GM18508 (cell line): ENCODE results near the gene LTBP2.

Source experiments
- ATAC-seq: cut with Tn5 transposase; IDR thresholded peaks from one replicate; pipeline ENCODE4 v1.9.1; 2021; ENCODE audit warnings: moderate number of reproducible peaks; ENCODE audit not compliant: insufficient read depth, unreplicated experiment

The LTBP2 gene

DNA sequence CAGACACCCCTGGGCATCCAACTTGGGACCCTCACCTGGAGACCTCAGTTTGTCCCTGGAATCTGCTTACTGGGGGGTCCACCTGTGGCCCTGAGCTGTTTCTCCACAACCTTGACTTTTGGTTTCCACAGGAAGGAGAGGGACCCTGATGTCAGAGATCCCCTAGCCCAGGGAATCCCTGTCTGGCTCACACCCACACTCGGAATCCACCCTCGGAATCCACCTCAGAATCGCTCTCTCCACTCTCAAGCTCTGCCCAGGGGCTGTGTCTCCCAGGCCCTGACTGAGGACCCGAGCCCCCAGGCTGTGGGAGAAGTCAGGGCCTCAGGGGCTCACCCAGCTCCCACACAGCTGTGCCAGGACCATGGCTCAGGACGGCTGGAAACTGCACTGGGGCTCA lies 17.4 kb downstream of the LTBP2 start:
- no peak for ATAC-seq

DNA sequence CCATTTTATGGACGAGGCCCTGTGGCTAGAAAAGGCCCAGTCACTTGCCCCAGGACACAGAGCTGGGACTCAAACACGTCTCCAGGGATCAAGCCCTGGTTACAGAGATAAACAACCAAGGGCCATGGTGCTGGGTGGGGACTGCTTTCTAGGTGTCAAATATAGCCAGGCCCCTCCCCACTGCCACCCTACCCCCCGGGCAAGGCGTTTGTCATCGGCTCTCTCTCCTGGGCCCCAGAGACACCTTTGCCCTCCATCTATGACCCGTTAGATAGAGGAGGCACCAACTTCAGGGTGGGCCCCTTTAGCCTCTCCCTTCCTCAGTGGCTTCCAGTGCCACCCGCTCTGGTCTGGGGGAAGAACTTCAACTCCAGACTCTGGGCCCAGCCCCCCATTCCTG lies 18.0 kb downstream of the LTBP2 start:
- no peak for ATAC-seq

DNA sequence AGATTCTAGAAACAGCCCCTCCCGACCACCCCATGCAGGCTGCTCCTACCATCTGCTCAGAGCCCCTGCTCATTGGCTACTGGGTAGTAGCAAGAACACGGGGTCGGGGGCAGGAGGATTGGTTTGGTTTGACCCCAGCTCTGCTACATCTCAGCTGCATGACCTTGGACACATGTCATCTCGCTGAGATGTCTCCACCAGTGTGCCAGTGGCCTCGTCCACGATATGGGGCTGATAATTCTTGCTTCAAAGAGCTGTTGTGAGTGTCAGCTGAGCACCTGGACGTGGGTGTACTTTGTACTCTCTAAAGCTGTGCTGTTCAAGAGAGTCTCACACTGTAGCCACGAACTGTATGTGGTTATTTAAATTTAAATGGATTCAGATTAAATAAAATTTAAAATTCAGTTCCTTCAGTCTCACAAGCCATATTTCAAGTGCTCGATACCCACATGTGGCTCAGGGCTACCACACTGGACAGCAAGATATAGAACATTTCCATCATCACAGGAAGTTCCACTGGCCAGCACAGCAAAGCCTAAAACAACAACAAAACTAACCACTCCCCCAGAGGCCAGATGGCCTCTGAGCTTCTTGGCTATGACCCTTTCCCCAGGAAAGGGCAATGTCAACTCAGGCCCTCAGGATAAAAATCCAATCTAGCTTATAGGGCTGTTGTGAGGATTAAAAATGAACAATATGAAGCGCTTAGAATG lies 18.6 kb downstream of the LTBP2 start:
- ATAC-seq, result no peak

DNA sequence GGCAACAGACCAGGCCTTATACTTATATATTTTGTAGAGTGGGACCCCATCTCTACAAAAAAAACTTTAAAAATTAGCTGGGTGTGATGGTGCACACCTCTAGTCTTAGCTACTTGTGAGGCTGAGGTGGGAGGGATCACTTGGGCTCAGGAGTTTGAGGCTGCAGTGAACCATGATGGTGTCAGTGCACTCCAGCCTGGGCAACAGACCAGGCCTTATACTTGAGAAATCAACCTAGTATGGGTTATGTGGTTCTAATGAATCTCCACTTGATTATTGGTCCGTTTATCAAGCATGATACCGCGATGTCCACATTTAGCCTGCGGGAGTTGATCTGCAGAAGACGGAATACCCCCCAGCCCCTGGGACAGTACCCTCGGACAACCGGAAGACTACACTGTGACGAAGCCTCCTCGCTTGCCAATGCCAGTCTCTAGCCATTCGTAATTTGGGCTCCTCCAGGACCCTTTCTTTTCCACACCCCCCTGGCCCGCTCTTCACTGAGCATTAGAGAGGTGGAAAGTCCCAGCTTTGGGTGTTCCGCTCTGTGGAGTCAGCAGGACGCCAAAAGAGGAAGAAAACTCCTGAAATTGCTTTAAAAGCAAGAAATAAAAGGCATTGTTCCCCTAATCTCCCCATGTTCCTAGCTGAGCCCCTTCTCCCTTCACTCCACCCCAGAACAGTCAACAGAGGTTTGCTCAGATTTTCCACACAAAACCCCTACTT lies 19.4 kb downstream of the LTBP2 start:
- no peak for ATAC-seq

DNA sequence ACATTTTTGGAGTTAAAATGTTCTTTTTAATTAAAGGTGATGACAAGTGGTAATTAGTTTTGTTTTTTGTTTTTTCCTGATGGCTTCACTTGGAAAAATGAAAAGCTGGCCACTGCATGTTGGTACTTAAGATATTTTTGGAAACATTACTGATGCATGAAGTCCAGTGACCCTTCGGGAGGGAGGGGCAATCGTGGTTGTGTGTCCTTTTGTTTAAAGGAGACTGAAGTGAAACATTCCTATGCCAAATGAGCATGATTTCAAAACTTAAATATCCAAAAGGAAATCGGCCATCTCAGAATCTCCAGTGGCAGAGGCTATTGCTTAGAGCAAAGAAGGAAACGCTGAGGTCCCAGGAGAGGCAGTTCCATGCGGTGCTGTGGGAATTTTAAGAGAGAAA lies 20.1 kb downstream of the LTBP2 start:
- ATAC-seq, result no peak

DNA sequence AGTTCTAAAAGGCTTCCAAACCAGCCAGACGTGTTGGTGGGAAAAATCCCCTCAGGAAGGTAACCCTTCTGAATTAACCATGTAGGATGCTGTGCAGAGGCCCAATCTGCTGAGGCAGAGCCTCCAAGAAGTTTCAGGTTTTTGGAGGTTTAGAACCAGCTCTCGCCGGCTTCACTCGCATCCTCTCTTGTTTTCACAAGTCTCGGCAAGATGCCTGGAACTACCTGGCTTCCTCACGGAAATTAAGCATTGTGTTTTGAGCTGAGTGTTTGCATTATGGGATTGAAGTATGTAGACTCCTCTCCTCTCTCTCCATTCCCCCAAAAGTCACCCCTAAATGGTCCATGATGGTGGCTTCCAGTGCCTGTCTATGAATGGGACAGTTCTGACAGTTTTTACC lies 20.6 kb downstream of the LTBP2 start:
- ATAC-seq, result no peak

DNA sequence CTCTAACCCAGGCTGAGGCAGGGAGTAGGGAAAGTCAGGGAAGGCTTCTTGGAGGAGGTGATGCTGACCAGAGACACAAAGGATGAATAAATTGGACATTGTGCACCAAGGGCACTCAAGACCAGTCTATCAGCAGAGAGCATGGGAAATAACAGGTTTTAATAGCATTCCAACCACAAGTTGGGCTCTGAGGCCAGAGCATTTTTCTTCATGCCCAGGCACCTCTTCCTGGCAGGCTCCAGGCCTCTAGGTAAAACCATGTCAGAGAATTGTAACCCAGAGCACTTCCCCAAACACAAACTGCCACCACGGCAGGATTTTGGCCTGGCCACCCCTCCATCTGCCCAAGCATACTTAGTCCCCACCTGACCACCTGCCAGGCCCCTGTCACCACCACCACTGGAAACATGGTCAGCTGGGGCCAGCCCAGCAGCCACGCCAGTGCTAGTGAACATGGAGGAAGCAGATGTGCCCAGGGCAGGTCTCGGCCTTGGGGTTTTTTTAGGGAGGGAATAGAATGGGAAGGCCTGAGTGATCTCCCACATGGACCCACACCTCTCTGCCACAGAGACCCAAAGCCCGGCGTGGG lies 22.7 kb downstream of the LTBP2 start:
- no peak for ATAC-seq

DNA sequence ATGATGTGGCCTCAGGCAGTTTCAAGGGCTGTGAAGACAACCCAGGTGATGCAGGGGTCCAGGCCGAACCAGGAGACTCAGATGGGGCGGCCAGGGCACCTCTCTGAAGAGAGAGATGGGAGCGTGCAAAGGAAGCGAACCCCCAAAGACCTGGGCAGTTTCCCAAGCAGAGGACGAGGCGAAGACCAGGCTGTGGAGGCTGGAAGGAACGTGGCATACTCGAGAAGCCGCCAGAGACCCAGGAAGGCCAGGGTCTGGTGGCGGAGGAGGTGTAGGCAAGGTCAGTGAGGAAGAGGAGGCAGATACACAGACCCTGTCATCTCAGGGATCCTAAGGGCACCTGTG lies 24.7 kb downstream of the LTBP2 start:
- no peak for ATAC-seq

DNA sequence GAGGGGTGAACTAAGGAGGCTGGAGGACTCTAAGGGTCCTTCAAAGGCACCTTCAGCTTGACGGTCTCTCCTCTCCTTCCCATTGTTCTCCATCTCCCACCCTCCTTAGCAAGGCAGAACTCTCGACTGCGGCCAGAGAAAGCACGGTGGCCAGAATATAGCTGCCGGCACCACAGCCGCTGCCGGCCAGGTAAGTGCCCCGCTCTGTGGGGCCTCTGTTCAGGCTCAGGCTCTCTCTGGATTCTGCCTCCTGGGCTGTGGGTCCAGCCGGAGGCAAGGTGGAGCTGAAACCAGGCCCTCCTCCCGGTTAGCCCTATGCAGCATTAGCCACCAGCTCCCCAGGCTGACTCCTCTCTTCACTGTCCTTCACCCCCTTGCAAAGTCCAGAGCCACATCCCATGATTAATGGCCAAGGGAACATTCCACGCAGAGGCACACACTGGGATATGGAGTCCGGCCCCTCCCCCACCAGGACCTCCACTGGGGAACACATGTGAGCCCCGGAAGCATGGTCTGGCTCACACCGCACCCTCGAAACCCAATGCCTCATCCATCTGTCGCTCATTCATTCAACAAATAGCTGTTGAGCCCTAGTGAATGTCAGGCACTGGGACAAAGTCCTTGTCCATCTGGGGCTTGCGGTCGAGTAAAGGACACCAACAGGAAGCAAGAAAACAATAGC lies 25.2 kb downstream of the LTBP2 start:
- no peak for ATAC-seq

DNA sequence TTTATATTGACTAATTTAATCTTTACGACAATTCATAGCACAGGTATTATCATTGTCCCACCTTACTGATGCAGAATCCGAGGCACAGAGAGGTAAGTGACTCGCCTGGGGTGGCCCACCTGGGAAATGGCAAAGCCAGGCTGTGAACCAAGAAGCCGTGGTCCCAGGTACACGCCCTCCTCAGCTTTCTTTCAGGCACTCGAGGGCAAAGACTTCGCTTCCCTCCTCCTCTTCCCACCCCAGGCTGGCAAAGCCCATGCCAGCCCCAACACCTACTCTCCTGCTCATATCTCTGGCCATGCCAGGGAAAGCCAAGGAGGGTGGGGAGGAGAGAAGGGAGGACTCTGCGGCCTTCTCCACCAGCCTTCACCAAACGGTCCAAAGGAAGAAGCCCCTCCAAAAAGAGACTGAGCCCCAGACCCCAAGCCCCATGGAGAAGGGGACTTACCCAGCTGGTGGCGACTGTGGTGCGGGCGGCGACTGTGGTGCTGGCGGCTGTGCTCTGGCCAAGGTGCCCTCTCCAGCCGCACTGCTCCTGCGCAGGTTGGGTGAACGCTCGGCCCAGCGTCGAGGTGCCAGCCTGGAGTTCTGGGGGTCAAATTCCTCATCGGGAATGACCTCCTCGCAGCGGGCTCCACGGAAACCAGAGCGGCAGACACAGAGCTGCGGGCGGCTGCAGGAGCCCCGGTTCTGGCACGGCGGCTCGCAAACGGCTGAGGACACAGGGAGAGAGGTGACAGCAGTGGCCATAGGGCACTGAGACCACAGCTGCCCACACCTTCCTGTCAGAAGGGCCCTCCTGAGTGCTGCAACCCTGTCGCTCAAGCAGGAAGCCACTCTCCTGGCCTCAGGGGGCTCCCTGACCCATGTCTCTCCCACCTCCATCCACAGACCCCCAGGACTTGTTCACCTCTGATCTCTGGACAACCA lies 26.4 kb downstream of the LTBP2 start:
- ATAC-seq, result no peak

DNA sequence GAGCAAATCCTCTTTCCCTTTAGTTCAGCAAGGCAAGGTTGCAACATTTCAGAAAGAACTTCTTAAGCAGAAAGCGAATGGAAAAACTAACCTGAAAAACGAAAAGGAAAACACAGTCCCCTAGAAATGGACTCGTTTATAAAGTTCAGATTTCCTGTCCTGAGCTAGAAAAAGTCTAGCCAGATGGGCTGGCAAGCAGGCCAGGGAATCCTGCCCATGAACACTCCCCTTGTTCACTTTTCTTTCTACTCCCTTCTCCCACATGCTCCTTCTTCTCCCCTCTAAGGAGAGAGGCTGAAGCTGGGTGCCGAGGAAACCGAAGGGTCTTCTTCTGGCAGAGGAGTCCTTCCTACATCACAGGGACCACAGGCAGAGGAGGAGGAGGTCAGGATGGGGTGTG lies 27.1 kb downstream of the LTBP2 start:
- no peak for ATAC-seq

DNA sequence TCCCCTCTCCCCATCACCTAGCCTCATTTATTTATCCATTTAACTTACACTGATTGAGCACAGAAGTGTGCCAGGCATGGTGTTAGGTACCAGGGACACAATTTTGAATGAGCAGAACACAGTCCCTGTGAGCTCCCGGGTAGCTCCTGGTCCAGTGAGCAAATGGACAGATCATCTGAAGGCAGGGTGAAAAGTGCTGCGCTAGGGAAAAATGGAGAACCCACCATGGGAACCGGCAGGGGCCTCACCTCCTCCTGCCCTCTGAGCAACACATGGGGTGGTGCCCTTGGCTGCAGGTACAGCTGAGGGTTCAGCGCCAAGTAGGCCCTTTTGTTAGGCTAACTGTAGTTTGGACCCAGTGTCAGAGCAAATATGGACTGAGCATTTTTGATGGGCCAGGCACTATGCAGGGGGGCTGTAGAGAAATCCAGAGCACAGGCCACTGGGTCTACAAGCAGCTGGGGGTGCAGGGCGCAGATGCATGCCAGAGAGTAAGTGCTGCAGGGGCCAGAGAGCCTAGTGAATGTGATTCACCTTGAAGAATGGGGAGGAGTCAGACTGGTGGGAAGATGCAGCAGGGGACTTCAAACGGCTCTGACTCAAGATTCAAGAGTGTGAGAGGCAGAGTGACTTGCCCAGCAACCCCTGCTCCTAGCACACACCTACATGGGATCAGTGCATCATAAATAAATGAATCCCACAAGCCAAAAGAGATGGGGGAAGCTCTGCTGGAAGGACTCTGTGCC lies 28.2 kb downstream of the LTBP2 start:
- no peak for ATAC-seq

DNA sequence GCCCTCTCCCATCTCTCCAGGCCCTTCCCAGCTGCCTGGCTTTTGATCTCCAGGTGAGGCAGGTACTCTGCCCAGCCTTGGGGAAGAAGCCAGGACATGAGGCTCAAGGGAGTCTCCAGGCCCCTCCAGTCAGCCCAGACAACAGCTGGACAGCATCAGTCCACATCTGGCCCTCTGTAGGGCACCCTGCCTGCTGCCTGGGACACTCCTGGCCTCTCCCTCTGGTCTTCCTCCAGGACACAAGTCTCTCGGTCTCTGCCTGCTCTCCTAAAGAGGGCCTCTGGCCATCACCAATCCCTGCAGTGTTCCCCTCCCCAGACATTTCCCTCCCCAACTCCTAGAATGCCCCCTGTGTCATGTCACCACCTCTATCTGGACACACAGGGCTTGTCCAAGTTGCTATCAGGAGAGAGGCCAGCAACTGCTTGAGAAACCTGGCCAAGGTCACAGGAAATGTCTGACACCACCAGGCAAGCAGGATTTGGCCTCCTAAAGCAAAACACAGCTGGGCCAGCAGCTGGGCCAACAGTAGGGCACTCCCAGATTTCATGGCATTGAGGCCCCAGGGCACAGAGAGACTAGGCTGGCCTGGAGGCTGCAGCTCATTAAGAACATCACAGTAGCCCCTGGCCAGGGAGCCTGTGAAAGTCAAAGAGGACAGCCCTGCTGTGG lies 29.0 kb downstream of the LTBP2 start:
- ATAC-seq, result no peak

DNA sequence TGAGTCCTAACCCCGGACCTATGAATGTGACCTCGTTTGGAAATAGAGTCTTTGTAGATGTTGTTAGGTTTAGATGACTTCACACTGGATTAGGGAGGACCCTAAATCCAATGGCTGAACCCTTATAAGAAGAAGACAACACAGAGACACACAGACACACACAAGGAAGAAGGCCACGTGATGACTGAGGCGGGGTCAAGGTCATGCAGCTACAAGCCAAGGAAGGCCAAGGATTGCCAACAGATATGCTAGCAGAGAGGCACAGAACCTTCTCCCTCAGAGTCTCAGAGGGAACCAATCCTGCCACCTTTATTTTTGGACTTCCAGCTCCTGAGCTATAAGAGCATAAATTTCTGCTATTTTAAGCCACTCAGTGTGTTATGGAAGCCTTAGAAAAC lies 31.8 kb downstream of the LTBP2 start:
- ATAC-seq, result no peak

DNA sequence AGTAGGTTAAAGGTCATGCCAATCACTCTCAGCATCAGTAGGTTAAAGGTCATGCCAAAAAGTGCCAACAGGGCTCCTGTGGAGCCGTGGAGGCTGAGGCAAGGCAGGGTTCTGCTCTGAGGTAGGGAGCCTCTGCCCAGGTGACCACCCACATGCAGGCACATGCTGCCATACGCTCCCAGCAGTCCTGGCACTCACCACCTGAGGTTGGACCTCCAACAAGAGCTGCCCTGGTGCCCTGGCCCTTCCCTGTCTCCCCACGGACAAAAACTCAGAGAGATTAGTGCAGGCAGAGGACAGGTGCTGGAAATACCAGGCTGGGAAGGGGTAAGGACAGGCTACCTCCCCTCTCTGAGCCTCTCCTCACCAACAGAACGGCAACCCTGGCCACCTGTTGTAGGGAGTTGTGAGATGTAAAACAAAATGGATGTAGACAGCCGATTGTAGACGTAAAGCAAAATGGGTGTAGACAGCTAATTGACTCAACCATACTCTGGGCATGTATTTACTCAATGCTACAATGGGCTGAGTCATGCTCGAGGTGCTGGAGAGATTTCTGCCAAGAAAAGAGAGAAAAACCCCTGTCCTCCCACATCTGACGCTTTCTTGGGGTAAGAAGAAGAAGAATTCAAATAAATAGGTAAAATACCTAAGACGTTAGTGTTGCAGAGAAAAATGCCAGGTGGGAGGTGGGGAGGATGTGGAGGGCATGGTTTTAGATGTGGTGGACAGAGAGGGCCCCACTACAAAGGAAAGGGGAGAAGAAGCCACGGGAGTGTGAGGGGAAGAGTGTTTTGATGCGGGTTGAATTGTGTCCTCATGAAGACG lies 32.4 kb downstream of the LTBP2 start:
- ATAC-seq, result no peak

DNA sequence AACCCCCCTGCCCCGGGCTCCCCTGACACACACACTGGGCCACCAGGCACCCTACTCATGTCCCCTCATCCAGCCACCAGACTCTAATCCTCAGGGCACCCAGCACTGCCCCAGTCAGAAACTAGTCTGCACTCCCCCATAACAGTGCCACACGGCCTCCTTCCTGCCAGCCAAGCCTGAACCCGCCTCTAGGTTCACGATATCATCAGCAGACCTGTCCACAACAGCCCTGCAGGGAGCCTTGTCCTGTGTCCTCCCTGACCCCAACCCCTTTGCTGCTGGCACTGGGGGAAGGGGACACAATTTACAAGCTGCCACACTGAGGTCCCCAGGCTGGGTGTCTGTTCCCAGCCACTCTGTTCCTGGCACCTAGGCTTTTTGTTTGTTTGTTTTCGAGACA lies 33.6 kb downstream of the LTBP2 start:
- no peak for ATAC-seq

DNA sequence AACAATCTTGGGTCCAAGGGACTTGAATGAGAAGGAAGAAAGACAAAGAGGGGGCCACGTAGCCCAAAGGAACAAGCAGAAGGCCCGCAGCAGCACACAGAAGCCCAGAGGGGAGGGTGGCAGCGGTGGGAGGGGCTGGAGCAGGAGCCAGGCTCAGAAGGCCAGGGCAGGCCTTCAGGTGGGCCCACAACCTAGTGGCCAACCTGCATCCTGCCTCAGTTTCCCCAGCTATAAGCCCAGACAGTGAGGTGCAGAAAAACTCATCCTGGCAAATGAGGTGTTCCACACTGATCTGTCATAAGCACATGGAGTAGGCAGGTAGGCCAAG lies 34.1 kb downstream of the LTBP2 start:
- ATAC-seq, result no peak

DNA sequence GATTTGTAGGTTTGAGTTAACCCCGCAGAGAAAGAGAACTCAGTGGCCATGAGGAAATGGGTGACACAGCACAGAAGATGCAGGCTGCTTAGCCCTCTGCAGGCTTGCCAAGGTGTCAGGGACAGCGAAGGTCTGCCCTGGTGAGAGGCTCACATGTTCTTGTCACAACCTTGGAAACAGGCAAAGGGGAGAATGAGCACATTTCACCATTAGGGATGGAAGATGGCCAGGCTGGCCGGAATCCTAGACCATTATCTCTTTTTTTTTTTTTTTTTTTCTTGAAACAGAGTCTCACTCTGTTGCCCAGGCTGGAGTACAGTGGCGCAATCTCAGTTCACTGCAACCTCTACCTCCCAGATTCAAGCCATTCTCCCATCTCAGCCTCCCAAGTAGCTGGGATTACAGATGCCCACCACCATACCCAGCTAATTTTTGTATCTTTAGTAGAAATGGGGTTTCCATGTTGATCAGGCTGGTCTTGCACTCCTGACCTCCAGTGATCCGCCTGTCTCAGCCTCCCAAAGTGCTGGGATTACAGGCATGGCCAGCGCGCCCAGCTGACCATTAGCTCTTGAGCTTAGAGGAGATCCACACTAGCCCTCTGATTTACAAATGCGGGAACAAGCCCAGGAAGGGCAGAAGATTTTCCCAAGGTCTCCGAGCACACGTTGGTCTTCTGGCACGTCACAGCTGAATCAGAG lies 34.6 kb downstream of the LTBP2 start:
- ATAC-seq, result no peak
